ENCODE data around the gene MAGOH. TPM values are rescaled to one million over a fixed set of nuclear protein-coding genes. Genes with fewer than 3 reads are reported as not detected.
"Not testable (repeated sequence)": the region's sequence is repeated elsewhere in the genome, so short reads cannot be mapped to it uniquely, and the experiment has no call there.

MAGOH gene
- total RNA-seq, 1 experiment from 2014 or later = 48.9 TPM

GRCh38 chr1:53188099-53188498 is 50.2 kb downstream of the MAGOH start:
- peak; percentile 55 for ATAC-seq
- H4K20me1 ChIP-seq (ENCODE audit: low read length) = no peaks in the 10 kb centered on the region
- DNase-seq = peak; percentile 58
- no peaks in the 10 kb centered on the region for H3F3A ChIP-seq (ENCODE audit: low read length, unreplicated experiment)
- TF ChIP-seq, protein P1, sequence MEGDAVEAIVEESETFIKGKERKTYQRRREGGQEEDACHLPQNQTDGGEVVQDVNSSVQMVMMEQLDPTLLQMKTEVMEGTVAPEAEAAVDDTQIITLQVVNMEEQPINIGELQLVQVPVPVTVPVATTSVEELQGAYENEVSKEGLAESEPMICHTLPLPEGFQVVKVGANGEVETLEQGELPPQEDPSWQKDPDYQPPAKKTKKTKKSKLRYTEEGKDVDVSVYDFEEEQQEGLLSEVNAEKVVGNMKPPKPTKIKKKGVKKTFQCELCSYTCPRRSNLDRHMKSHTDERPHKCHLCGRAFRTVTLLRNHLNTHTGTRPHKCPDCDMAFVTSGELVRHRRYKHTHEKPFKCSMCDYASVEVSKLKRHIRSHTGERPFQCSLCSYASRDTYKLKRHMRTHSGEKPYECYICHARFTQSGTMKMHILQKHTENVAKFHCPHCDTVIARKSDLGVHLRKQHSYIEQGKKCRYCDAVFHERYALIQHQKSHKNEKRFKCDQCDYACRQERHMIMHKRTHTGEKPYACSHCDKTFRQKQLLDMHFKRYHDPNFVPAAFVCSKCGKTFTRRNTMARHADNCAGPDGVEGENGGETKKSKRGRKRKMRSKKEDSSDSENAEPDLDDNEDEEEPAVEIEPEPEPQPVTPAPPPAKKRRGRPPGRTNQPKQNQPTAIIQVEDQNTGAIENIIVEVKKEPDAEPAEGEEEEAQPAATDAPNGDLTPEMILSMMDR (conservative IDR thresholded peaks at IDR 0.05; ENCODE audit: low read depth, low read length) = no peak
- TF ChIP-seq EZH2phosphoT487 (IDR thresholded peaks at IDR 0.05; ENCODE audit: borderline replicate concordance, low read length) (no peak), EZH2 (IDR thresholded peaks at IDR 0.05; ENCODE audit: low read length, unreplicated experiment) (no peak)
- H3K4me3 ChIP-seq (ENCODE audit: low read length) = no peak overlapping the region
- no peak overlapping the region for H2AFZ ChIP-seq (ENCODE audit: low read length)
- peak overlapping the region; percentile 19; the same call in 1 of the 2 replicates for H3K4me2 ChIP-seq (ENCODE audit: low read length)
- intact Hi-C loops (cut with micrococcal nuclease) = loop anchor here (5.0 to 10.0 kb wide), 2 partner anchors 173 to 266 kb away; partner anchors contain the start of gene ECHDC2
- H3K9me2 ChIP-seq (replicated peaks; ENCODE audit: low read length) = no peaks in the 10 kb centered on the region
- no peak overlapping the region for H3K9ac ChIP-seq (ENCODE audit: low read length)
- peaks cover 21% of the 10 kb centered on the region for H3K4me1 ChIP-seq (ENCODE audit: insufficient read depth, low read length)
- H3K79me2 ChIP-seq (ENCODE audit: low read length) = no peaks in the 10 kb centered on the region
- H3K27ac ChIP-seq (ENCODE audit: low read length) = no peak overlapping the region
- no TSS peak for BruUV-seq (replicated peaks)
- no peaks in the 10 kb centered on the region for H3K27me3 ChIP-seq (ENCODE audit: low read length)
- no peaks in the 10 kb centered on the region for H3K9me3 ChIP-seq (ENCODE audit: low read length)
- POLR2A ChIA-PET (ENCODE audit: unreplicated experiment) = no interaction called here
- H3K36me3 ChIP-seq (ENCODE audit: low read depth, low read length) = no peaks in the 10 kb centered on the region
- CTCF ChIA-PET = no interaction called here

DNA sequence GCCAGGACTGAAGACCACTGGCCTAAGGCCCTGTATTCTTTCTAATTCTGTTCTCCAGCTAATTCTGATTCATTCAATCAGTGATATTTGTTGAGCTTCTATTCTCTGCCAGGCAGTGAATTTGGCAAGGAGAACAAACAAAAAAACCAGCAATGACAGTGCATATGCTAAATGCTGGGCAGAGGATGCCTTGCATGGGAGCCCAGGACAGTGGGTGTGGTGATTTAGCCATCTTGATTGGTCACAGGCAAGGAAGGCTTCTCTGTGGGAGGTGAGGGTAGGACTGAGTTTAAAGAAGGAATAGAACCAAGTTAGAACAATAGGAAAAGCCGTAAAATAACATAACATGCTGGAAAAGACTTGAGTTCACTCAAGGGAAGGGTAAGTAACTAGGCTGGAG is 50.9 kb downstream of the MAGOH start:
- no peaks in the 10 kb centered on the region for H4K20me1 ChIP-seq (ENCODE audit: low read length)
- peak; percentile 20 for DNase-seq
- no peak overlapping the region for H3K4me3 ChIP-seq (ENCODE audit: low read length)
- no peak overlapping the region for H3K27ac ChIP-seq (ENCODE audit: low read length)
- peaks cover 23% of the 10 kb centered on the region for H3K4me1 ChIP-seq (ENCODE audit: insufficient read depth, low read length)
- no peaks in the 10 kb centered on the region for H3K36me3 ChIP-seq (ENCODE audit: low read depth, low read length)
- POLR2A ChIA-PET (ENCODE audit: unreplicated experiment) = no interaction called here
- intact Hi-C loops (cut with micrococcal nuclease) = loop anchor here (5.0 to 10.0 kb wide), 2 partner anchors 173 to 265 kb away; partner anchors contain the start of gene ECHDC2
- H2AFZ ChIP-seq (ENCODE audit: low read length) = no peak overlapping the region
- H3K79me2 ChIP-seq (ENCODE audit: low read length) = no peaks in the 10 kb centered on the region
- H3K9me3 ChIP-seq (ENCODE audit: low read length) = no peaks in the 10 kb centered on the region
- H3K4me2 ChIP-seq (ENCODE audit: low read length) = no peak overlapping the region
- ATAC-seq = no peak
- no TSS peak for BruUV-seq (replicated peaks)
- no peaks in the 10 kb centered on the region for H3K9me2 ChIP-seq (replicated peaks; ENCODE audit: low read length)
- no peaks in the 10 kb centered on the region for H3F3A ChIP-seq (ENCODE audit: low read length, unreplicated experiment)
- no peak overlapping the region for H3K9ac ChIP-seq (ENCODE audit: low read length)
- TF ChIP-seq, protein P1 (conservative IDR thresholded peaks at IDR 0.05; ENCODE audit: low read depth, low read length) = no peak
- no peak for TF ChIP-seq EZH2 (IDR thresholded peaks at IDR 0.05; ENCODE audit: low read length, unreplicated experiment)
- TF ChIP-seq EZH2phosphoT487 (IDR thresholded peaks at IDR 0.05; ENCODE audit: borderline replicate concordance, low read length) = no peak
- CTCF ChIA-PET = no interaction called here
- no peaks in the 10 kb centered on the region for H3K27me3 ChIP-seq (ENCODE audit: low read length)

DNA sequence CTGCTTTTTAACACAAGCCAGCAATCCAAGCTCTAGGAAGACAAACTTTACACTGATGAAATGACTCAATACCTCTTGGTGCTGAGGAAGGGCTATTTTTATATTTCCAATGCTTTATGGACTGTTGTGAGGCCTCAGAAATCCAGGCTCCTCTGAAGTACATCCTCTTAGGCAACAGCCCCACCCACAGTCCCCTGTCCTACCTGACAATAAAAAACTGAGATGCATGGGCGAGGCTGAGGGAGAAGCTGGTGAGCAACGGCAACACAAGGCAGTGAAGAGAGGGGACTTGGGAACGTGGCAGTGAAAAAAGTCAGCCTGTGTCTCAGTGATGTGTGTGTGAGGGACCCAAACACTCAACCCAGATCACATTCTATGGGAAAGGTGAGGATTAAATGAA is 51.8 kb downstream of the MAGOH start:
- intact Hi-C loops (cut with micrococcal nuclease) = loop anchor here (5.0 to 10.0 kb wide), 2 partner anchors 172 to 264 kb away; partner anchors contain the start of gene ECHDC2
- peaks cover 32% of the 10 kb centered on the region for H3K4me1 ChIP-seq (ENCODE audit: insufficient read depth, low read length)
- no peaks in the 10 kb centered on the region for H4K20me1 ChIP-seq (ENCODE audit: low read length)
- H3F3A ChIP-seq (ENCODE audit: low read length, unreplicated experiment) = no peaks in the 10 kb centered on the region
- ChIA-PET POLR2A (ENCODE audit: unreplicated experiment) (no interaction called here), CTCF (no interaction called here)
- no peaks in the 10 kb centered on the region for H3K27me3 ChIP-seq (ENCODE audit: low read length)
- H3K36me3 ChIP-seq (ENCODE audit: low read depth, low read length) = no peaks in the 10 kb centered on the region
- H3K79me2 ChIP-seq (ENCODE audit: low read length) = no peaks in the 10 kb centered on the region
- peak; percentile 34 for DNase-seq
- no peak overlapping the region for H2AFZ ChIP-seq (ENCODE audit: low read length)
- H3K9me2 ChIP-seq (replicated peaks; ENCODE audit: low read length) = no peaks in the 10 kb centered on the region
- BruUV-seq (replicated peaks) = no TSS peak
- H3K4me2 ChIP-seq (ENCODE audit: low read length) = no peak overlapping the region
- no peak for ATAC-seq
- no peak for TF ChIP-seq EZH2 (IDR thresholded peaks at IDR 0.05; ENCODE audit: low read length, unreplicated experiment)
- TF ChIP-seq, protein P1 (conservative IDR thresholded peaks at IDR 0.05; ENCODE audit: low read depth, low read length) = peak; percentile 30; the same call in 1 of the 2 replicates
- no peaks in the 10 kb centered on the region for H3K9me3 ChIP-seq (ENCODE audit: low read length)
- H3K9ac ChIP-seq (ENCODE audit: low read length) = no peak overlapping the region
- no peak overlapping the region for H3K4me3 ChIP-seq (ENCODE audit: low read length)
- H3K27ac ChIP-seq (ENCODE audit: low read length) = no peak overlapping the region

- H3K4me3 ChIP-seq (ENCODE audit: low read length); H3K9ac ChIP-seq (ENCODE audit: low read length); POLR2A ChIA-PET (ENCODE audit: unreplicated experiment); H3K4me2 ChIP-seq (ENCODE audit: low read length); H3K27me3 ChIP-seq (ENCODE audit: low read length); DNase-seq; H4K20me1 ChIP-seq (ENCODE audit: low read length); H3F3A ChIP-seq (ENCODE audit: low read length, unreplicated experiment); H3K27ac ChIP-seq (ENCODE audit: low read length); H3K36me3 ChIP-seq (ENCODE audit: low read depth, low read length); H3K79me2 ChIP-seq (ENCODE audit: low read length); H3K9me3 ChIP-seq (ENCODE audit: low read length); ATAC-seq; H2AFZ ChIP-seq (ENCODE audit: low read length); BruUV-seq (replicated peaks); H3K9me2 ChIP-seq (replicated peaks; ENCODE audit: low read length): not testable (repeated sequence)
- peaks cover 32% of the 10 kb centered on the region for H3K4me1 ChIP-seq (ENCODE audit: insufficient read depth, low read length)
- intact Hi-C loops (cut with micrococcal nuclease) = loop anchor here (5.0 to 10.0 kb wide), 2 partner anchors 171 to 264 kb away; partner anchors contain the start of gene ECHDC2
- CTCF ChIA-PET = interaction anchor here (0.6 kb wide), 1 partner anchor 361 kb away, joined by 4 read pairs; no protein-coding TSS in a partner anchor
Observed at GRCh38 chr1:53185955-53186297, 52.4 kb downstream of the MAGOH start.

Measured in PC-3 (cell line).